HEK293 (cell line): ENCODE measurements around the gene FRMD6.

Experiments
- CTCF ChIA-PET: fragments of 350-600 bp; formaldehyde crosslinking; extraction: SDS; loops from one replicate; lab custom pipeline; 2021; ENCODE audit warnings: antibody characterized with exemption; lab: Yijun Ruan, JAX
- POLR2A ChIA-PET: fragments of 300-600 bp; formaldehyde crosslinking; extraction: SDS; loops from one replicate; lab custom pipeline; 2020; ENCODE audit warnings: antibody characterized with exemption, inconsistent platforms; lab: Yijun Ruan, JAX
- H3K27ac ChIP-seq: fragments of 200-500 bp; sonication (Bioruptor generic); 2 replicates; pipeline ENCODE4 v1.5.1; 2014; ENCODE audit warnings: low read depth, low read length, control low read depth, inconsistent platforms; ENCODE audit errors: extremely low read depth
- H3K36me3 ChIP-seq, 2 experiments: fragments of 200-500 bp in 1 of 2; sonication (Bioruptor generic) in 1 of 2; 1 replicate in 1 of 2; 2 replicates in 1 of 2; pipeline ENCODE4 v1.5.1; 2014 to 2017; ENCODE audit warnings: inconsistent platforms in 2 of 2, low read length in 2 of 2; ENCODE audit not compliant: control insufficient read depth in 2 of 2, insufficient read depth in 1 of 2
- H3K4me1 ChIP-seq: fragments of 200-500 bp; sonication (Bioruptor generic); 2 replicates; pipeline ENCODE4 v1.5.1; 2014; ENCODE audit warnings: mild to moderate bottlenecking, low read length, inconsistent platforms; ENCODE audit not compliant: control insufficient read depth, insufficient read depth
- H3K4me3 ChIP-seq: 2 replicates; pipeline ENCODE4 v1.5.1; 2011; ENCODE audit warnings: low read depth, mild to moderate bottlenecking, control low read depth, low read length, moderate library complexity
- H3K9me3 ChIP-seq: fragments of 200-500 bp; sonication (Bioruptor generic); 2 replicates; pipeline ENCODE4 v1.5.1; 2014; ENCODE audit warnings: low read depth, low read length, inconsistent platforms; ENCODE audit not compliant: control insufficient read depth, insufficient read depth
- BCL6B ChIP-seq: fragments of 450-650 bp; formaldehyde crosslinking; IDR thresholded peaks from 2 replicates; pipeline ENCODE4 v1.5.1; 2017; ENCODE audit warnings: missing biosample characterization, missing genetic modification characterization
- IKZF3 ChIP-seq: fragments of 450-650 bp; IDR thresholded peaks from 2 replicates; pipeline ENCODE4 v1.5.0; 2018; ENCODE audit warnings: missing biosample characterization, mild to moderate bottlenecking, missing genetic modification characterization, moderate library complexity
- ZBTB1 ChIP-seq: fragments of 450-650 bp; formaldehyde crosslinking; IDR thresholded peaks from 2 replicates; pipeline ENCODE4 v1.5.1; 2016; ENCODE audit warnings: missing biosample characterization, missing genetic modification characterization
- ZBTB17 ChIP-seq: fragments of 450-650 bp; formaldehyde crosslinking; IDR thresholded peaks from 2 replicates; pipeline ENCODE4 v1.5.1; 2016; ENCODE audit warnings: missing biosample characterization, missing genetic modification characterization
- ZNF148 ChIP-seq: fragments of 450-650 bp; formaldehyde crosslinking; IDR thresholded peaks from 2 replicates; pipeline ENCODE4 v1.5.0; 2017; ENCODE audit warnings: missing biosample characterization, missing genetic modification characterization, borderline replicate concordance
- ZNF174 ChIP-seq: fragments of 450-650 bp; formaldehyde crosslinking; IDR thresholded peaks from 2 replicates; pipeline ENCODE4 v1.5.0; 2017; ENCODE audit warnings: missing biosample characterization, mild to moderate bottlenecking, missing genetic modification characterization
- ZNF292 ChIP-seq: fragments of 450-650 bp; formaldehyde crosslinking; IDR thresholded peaks from 2 replicates; pipeline ENCODE4 v1.5.1; 2016; ENCODE audit warnings: low read depth, missing biosample characterization, missing genetic modification characterization, borderline replicate concordance
- ZNF302 ChIP-seq: fragments of 450-650 bp; formaldehyde crosslinking; IDR thresholded peaks from 2 replicates; pipeline ENCODE4 v1.5.1; 2016; ENCODE audit warnings: missing biosample characterization, missing genetic modification characterization, low read depth
- ZNF311 ChIP-seq: fragments of 450-650 bp; formaldehyde crosslinking; IDR thresholded peaks from 2 replicates; pipeline ENCODE4 v1.5.1; 2017; ENCODE audit warnings: missing biosample characterization, missing genetic modification characterization, borderline replicate concordance
- ZNF350 ChIP-seq: fragments of 450-650 bp; formaldehyde crosslinking; IDR thresholded peaks from 2 replicates; pipeline ENCODE4 v1.5.0; 2017; ENCODE audit warnings: missing biosample characterization, mild to moderate bottlenecking, missing genetic modification characterization
- ZNF518A ChIP-seq: fragments of 450-650 bp; formaldehyde crosslinking; conservative IDR thresholded peaks from 2 replicates; pipeline ENCODE4 v1.5.1; 2016; ENCODE audit warnings: low read depth, missing biosample characterization, missing genetic modification characterization
- ZNF596 ChIP-seq: fragments of 450-650 bp; IDR thresholded peaks from 2 replicates; pipeline ENCODE4 v1.5.0; 2018; ENCODE audit warnings: missing biosample characterization, mild to moderate bottlenecking, missing genetic modification characterization, moderate library complexity
- ZNF626 ChIP-seq: fragments of 450-650 bp; sonication (Bioruptor Pico); formaldehyde crosslinking; IDR thresholded peaks from 2 replicates; pipeline ENCODE4 v1.5.1; 2018; ENCODE audit warnings: missing biosample characterization, missing genetic modification characterization, inconsistent platforms
- ZNF629 ChIP-seq: fragments of 450-650 bp; formaldehyde crosslinking; IDR thresholded peaks from 2 replicates; pipeline ENCODE4 v1.5.1; 2017; ENCODE audit warnings: missing biosample characterization, missing genetic modification characterization
- ZNF707 ChIP-seq: fragments of 450-650 bp; formaldehyde crosslinking; IDR thresholded peaks from 2 replicates; pipeline ENCODE4 v1.5.1; 2016; ENCODE audit warnings: missing biosample characterization, missing genetic modification characterization
- ZNF777 ChIP-seq: fragments of 450-650 bp; formaldehyde crosslinking; IDR thresholded peaks from 2 replicates; pipeline ENCODE4 v1.5.1; 2017; ENCODE audit warnings: missing biosample characterization, missing genetic modification characterization, borderline replicate concordance
- ZNF791 ChIP-seq: fragments of 450-650 bp; formaldehyde crosslinking; IDR thresholded peaks from 2 replicates; pipeline ENCODE4 v1.5.1; 2016; ENCODE audit warnings: missing biosample characterization, missing genetic modification characterization
- ZNF830 ChIP-seq: fragments of 450-650 bp; IDR thresholded peaks from 2 replicates; pipeline ENCODE4 v1.5.0; 2018; ENCODE audit warnings: missing biosample characterization, missing genetic modification characterization, low read depth, mild to moderate bottlenecking, moderate library complexity
- ZSCAN23 ChIP-seq: fragments of 450-650 bp; formaldehyde crosslinking; IDR thresholded peaks from 2 replicates; pipeline ENCODE4 v1.5.1; 2016; ENCODE audit warnings: missing biosample characterization, missing genetic modification characterization

Gene FRMD6

GRCh38 chr14:51626788-51627187, 24.9 kb upstream of the FRMD6 start:
- ChIA-PET POLR2A (no interaction called here), CTCF (no interaction called here)
- no peaks in the 10 kb centered on the region for H3K9me3 ChIP-seq
- H3K4me3 ChIP-seq = no peak overlapping the region
- TF ChIP-seq ZNF626 (no peak), ZNF629 (tag by site-specific recombination) (no peak), BCL6B (tag by site-specific recombination) (no peak), ZNF311 (tag by site-specific recombination) (no peak), ZNF707 (no peak), ZNF518A (tag by site-specific recombination) (no peak), ZNF830 (no peak), IKZF3 (tag by site-specific recombination) (no peak), ZBTB17 (tag by site-specific recombination) (no peak), ZNF174 (tag by site-specific recombination) (no peak), ZSCAN23 (no peak), ZNF350 (tag by site-specific recombination) (no peak), ZNF791 (tag by site-specific recombination) (no peak), ZNF148 (no peak)
- no peaks in the 10 kb centered on the region for H3K4me1 ChIP-seq
- no peaks in the 10 kb centered on the region for H3K36me3 ChIP-seq
- no peak overlapping the region for H3K27ac ChIP-seq

- TF ChIP-seq ZNF596 (tag by site-specific recombination) (no peak), ZNF302 (tag by site-specific recombination) (no peak), ZNF292 (no peak), ZNF777 (tag by site-specific recombination) (no peak), ZNF830 (no peak), ZBTB1 (tag by site-specific recombination) (no peak)
- Histone ChIP-seq H3K36me3 (no peaks in the 10 kb centered on the region), H3K27ac (no peak overlapping the region), H3K4me3 (no peak overlapping the region), H3K9me3 (no peaks in the 10 kb centered on the region), H3K4me1 (no peaks in the 10 kb centered on the region)
- CTCF ChIA-PET = no interaction called here
- POLR2A ChIA-PET = no interaction called here
These were observed 24.4 kb upstream of the FRMD6 start for GRCh38 chr14:51627313-51627712.
